NB4 (cell line): Measurements from ENCODE around the gene SEC16A.

Source experiments
- CTCF ChIP-seq: IDR thresholded peaks from one replicate; pipeline ENCODE4 v1.5.1; 2012; ENCODE audit warnings: low read depth, low read length
- MAX ChIP-seq: IDR thresholded peaks from 2 replicates; pipeline ENCODE4 v1.6.1; 2011; ENCODE audit warnings: low read depth, low read length
- POLR2A ChIP-seq: IDR thresholded peaks from 2 replicates; pipeline ENCODE4 v1.6.1; 2011; ENCODE audit warnings: mild to moderate bottlenecking; ENCODE audit not compliant: insufficient read length; ENCODE audit errors: extremely low read depth

GRCh38 chr9:136424750-136425362 lies 58.0 kb downstream of the SEC16A start:
- no peak for TF ChIP-seq CTCF
- no peak for TF ChIP-seq MAX
- no peak for TF ChIP-seq POLR2A
